GM06990 (cell line): ENCODE measurements around the gene CRB2.

Experiments used
- DNase-seq: peaks from one replicate; pipeline ENCODE4 v3.0.0-alpha.2; 2011; ENCODE audit not compliant: insufficient read length; ENCODE audit errors: extremely low read depth
- H3K27me3 ChIP-seq: replicated peaks from 2 replicates; pipeline ENCODE4 v1.6.0; 2011; ENCODE audit warnings: low read length; ENCODE audit not compliant: control insufficient read depth, insufficient read depth
- H3K36me3 ChIP-seq: 2 replicates; pipeline ENCODE4 v1.5.1; 2011; ENCODE audit warnings: low read length; ENCODE audit not compliant: control insufficient read depth, insufficient read depth
- H3K4me3 ChIP-seq: replicated peaks from 2 replicates; pipeline ENCODE4 v1.5.1; 2011; ENCODE audit warnings: low read depth, mild to moderate bottlenecking, control low read depth, low read length
- CTCF ChIP-seq: IDR thresholded peaks from 2 replicates; pipeline ENCODE4 v1.5.1; 2011; ENCODE audit warnings: low read length, control low read depth, mild to moderate bottlenecking, inconsistent platforms; ENCODE audit not compliant: insufficient read depth, poor library complexity, severe bottlenecking

Gene CRB2

GRCh38 chr9:123425261-123425821, 69.3 kb downstream of the CRB2 start:
- Histone ChIP-seq H3K4me3 (no peak overlapping the region), H3K27me3 (no peaks in the 10 kb centered on the region), H3K36me3 (peaks cover 4% of the 10 kb centered on the region)
- DNase-seq = no peak
- no peak for TF ChIP-seq CTCF

GRCh38 chr9:123425836-123426365, 69.9 kb downstream of the CRB2 start:
- no peak for TF ChIP-seq CTCF
- DNase-seq = no peak
- Histone ChIP-seq H3K4me3 (no peak overlapping the region), H3K27me3 (no peaks in the 10 kb centered on the region), H3K36me3 (peaks cover 4% of the 10 kb centered on the region)

GRCh38 chr9:123426406-123426805, 70.4 kb downstream of the CRB2 start:
- H3K4me3 ChIP-seq = no peak overlapping the region
- no peak for DNase-seq
- TF ChIP-seq CTCF = peak; percentile 10
- no peaks in the 10 kb centered on the region for H3K27me3 ChIP-seq
- H3K36me3 ChIP-seq = peaks cover 4% of the 10 kb centered on the region
